ENCODE results near the gene UQCC3. TPM values are rescaled to one million over a fixed set of nuclear protein-coding genes. Genes with fewer than 3 reads are reported as not detected.

The UQCC3 gene
- total and polyA plus RNA-seq, 3 donors from 2014 or later, result 4.2 to 8.1 (median 8.0) TPM

DNA sequence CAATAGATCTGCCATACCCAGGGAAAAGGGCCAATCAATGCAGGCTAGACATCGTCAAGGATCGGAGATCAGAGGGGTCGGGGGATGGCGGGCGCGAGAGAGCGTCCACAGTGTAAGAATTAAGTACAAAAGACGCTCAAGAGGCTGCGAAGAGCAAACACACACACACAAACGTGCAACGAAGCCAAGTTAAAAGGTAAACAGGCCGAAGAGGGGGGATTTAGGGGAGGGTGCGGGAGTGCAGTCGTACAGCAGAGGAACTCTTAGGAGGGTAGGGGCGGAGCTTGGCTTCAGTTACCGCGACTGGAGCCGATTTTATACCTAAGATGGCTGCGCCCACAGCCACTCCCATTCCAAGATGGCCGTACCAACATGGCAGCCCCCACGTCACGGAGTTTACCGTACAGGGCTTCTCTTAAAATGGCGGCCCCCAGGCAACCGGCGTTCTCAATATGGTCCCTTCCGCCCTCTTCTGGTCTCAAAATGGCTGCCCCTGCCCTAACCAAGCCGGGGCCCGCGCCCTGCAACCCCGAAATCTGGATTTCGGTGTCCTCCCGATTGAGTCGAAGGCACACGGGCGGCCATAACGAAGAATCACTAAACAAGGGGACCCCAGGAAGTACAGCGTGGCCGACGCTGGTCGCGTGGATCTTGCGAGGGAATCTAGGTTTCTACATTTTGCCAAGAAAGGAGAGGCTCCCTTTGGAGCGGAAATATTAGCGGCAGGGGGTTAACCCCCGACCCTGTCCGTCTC, 38.0 kb downstream of the UQCC3 start:
- peak; percentile 99 for DNase-seq
- no peak for TF ChIP-seq POLR2A (IDR thresholded peaks at IDR 0.05)
- TF ChIP-seq, protein P1, sequence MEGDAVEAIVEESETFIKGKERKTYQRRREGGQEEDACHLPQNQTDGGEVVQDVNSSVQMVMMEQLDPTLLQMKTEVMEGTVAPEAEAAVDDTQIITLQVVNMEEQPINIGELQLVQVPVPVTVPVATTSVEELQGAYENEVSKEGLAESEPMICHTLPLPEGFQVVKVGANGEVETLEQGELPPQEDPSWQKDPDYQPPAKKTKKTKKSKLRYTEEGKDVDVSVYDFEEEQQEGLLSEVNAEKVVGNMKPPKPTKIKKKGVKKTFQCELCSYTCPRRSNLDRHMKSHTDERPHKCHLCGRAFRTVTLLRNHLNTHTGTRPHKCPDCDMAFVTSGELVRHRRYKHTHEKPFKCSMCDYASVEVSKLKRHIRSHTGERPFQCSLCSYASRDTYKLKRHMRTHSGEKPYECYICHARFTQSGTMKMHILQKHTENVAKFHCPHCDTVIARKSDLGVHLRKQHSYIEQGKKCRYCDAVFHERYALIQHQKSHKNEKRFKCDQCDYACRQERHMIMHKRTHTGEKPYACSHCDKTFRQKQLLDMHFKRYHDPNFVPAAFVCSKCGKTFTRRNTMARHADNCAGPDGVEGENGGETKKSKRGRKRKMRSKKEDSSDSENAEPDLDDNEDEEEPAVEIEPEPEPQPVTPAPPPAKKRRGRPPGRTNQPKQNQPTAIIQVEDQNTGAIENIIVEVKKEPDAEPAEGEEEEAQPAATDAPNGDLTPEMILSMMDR (IDR thresholded peaks at IDR 0.05), result no peak
- WGBS, 2 donors, result 1 to 3% methylated on average over 31 to 47 of the region's 47 CpGs
- no peaks in the 10 kb centered on the region for H3K27me3 ChIP-seq
- H3K4me1 ChIP-seq, result peaks cover 44% of the 10 kb centered on the region
- H3K36me3 ChIP-seq (ENCODE audit: low read depth, missing control alignments), result no peaks in the 10 kb centered on the region
- H3K27ac ChIP-seq, result peak overlapping the region; percentile 80 to 99
- peak overlapping the region; percentile 59 to 64 for H3K4me3 ChIP-seq
- no peaks in the 10 kb centered on the region for H3K9me3 ChIP-seq
- intact Hi-C loops (cut with DNase I; ENCODE audit: low total_unique reads), result no loop called here

DNA sequence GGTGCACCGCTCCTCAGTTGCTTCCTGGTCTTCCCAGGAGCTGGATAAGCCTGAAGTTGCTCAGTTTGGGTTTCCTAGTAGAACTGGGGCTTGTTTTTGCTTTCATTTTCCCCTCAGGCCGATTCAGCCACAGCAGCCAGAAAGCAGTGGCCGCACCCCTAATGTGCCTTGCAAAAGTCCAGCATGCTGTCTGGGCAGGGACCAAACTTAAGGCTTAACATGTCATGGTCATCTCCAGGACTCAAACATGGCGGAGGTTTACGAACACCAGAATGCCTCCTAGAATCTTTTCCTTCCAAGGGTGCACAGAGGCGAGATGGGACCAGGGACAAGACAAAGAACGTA, 38.5 kb downstream of the UQCC3 start:
- H3K27me3 ChIP-seq, result no peaks in the 10 kb centered on the region
- peaks cover 44% of the 10 kb centered on the region for H3K4me1 ChIP-seq
- DNase-seq, result peak; percentile 51
- peak overlapping the region; percentile 59 to 64 for H3K4me3 ChIP-seq
- no peaks in the 10 kb centered on the region for H3K36me3 ChIP-seq (ENCODE audit: low read depth, missing control alignments)
- peak overlapping the region; percentile 80 to 99 for H3K27ac ChIP-seq
- H3K9me3 ChIP-seq, result no peaks in the 10 kb centered on the region
- intact Hi-C loops (cut with DNase I; ENCODE audit: low total_unique reads), result no loop called here
- WGBS, 2 donors, result 34 to 37% methylated on average over 7 of the region's 7 CpGs
- TF ChIP-seq, protein P1 (IDR thresholded peaks at IDR 0.05), result no peak
- TF ChIP-seq POLR2A (IDR thresholded peaks at IDR 0.05), result no peak

DNA sequence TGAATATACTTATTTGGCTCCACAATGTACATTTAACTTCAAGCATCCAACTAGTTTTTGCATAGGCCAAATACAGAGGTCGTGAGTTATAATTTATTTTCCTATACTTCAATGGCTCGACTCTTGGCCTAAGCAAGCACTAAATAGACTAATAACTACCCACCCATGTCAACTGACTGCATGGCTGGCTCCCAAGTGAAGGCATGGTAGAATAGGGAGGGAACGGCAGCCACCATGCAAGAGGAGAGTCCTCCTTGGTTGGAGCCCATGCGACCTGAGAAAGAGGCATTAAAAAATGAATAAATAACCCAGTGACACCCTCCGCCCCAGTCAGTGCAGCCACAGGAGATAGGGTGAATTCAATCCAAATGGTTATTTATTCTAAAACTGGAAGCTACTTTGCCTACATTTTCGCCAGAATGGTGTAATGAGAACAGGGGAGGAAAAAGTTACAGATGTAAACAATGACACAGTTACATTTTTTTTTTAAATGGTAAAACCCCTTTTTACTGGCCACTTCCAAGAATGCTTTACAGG, 40.9 kb downstream of the UQCC3 start:
- no peak overlapping the region for H3K27ac ChIP-seq
- no peaks in the 10 kb centered on the region for H3K36me3 ChIP-seq (ENCODE audit: low read depth, missing control alignments)
- no peak overlapping the region for H3K4me3 ChIP-seq
- H3K4me1 ChIP-seq, result peaks cover 26% of the 10 kb centered on the region
- 74 to 86% methylated on average over 6 of the region's 6 CpGs for WGBS, 2 donors
- no peaks in the 10 kb centered on the region for H3K27me3 ChIP-seq
- intact Hi-C loops (cut with DNase I; ENCODE audit: low total_unique reads), result no loop called here
- no peaks in the 10 kb centered on the region for H3K9me3 ChIP-seq
- DNase-seq, result no peak
- TF ChIP-seq POLR2A (IDR thresholded peaks at IDR 0.05), result no peak
- TF ChIP-seq, protein P1 (IDR thresholded peaks at IDR 0.05), result no peak

DNA sequence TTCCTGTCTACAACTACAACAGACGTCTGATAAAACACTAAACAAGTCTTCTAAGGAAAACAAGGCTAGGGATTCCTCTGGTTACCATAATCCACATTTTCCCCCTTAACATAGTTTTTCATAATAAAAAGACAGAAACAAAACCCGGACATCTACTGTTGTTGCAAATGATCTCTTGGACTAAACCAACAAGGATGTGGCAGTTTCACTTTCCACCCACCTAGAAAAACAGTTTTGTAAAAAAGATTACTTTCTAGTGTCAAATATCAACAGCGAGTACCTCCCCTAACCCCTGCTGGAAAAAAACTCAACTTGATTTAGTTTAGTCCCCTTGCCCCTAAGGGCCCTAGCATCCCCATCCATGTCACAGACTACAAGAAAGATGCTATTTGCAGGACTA, 41.4 kb downstream of the UQCC3 start:
- DNase-seq, result no peak
- H3K27me3 ChIP-seq, result no peaks in the 10 kb centered on the region
- TF ChIP-seq, protein P1 (IDR thresholded peaks at IDR 0.05), result no peak
- no peak for TF ChIP-seq POLR2A (IDR thresholded peaks at IDR 0.05)
- H3K27ac ChIP-seq, result no peak overlapping the region
- H3K4me1 ChIP-seq, result peaks cover 21% of the 10 kb centered on the region
- H3K36me3 ChIP-seq (ENCODE audit: low read depth, missing control alignments), result no peaks in the 10 kb centered on the region
- 64 to 75% methylated on average over 3 of the region's 3 CpGs for WGBS, 2 donors
- intact Hi-C loops (cut with DNase I; ENCODE audit: low total_unique reads), result no loop called here
- no peak overlapping the region for H3K4me3 ChIP-seq
- H3K9me3 ChIP-seq, result no peaks in the 10 kb centered on the region

DNA sequence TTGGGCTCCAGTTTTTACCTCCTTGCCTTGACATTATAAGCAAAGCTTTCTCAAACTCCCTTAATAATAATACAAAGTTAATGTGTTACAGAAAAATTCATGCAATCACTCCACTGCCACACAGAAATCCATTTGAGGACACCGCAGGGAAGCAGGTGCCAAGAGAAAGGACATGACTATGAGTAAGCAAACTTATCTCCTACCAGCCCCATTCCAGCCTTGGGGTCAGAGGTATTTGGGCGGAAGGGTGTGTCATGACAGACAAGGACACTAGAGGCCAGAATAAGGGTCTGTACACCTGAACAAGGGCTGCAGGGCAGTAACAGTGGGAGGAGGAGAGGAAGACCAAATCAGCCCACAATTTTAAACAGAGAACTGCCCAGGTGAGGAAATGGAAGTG, 41.9 kb downstream of the UQCC3 start:
- 81 to 83% methylated on average over 2 of the region's 2 CpGs for whole genome bisulfite sequencing, 2 donors
- H3K9me3 ChIP-seq, result no peaks in the 10 kb centered on the region
- no peak for DNase-seq
- no peak overlapping the region for H3K27ac ChIP-seq
- H3K4me3 ChIP-seq, result no peak overlapping the region
- H3K4me1 ChIP-seq, result peaks cover 16% of the 10 kb centered on the region
- no peak for TF ChIP-seq POLR2A (IDR thresholded peaks at IDR 0.05)
- TF ChIP-seq, protein P1 (IDR thresholded peaks at IDR 0.05), result no peak
- no peaks in the 10 kb centered on the region for H3K36me3 ChIP-seq (ENCODE audit: low read depth, missing control alignments)
- H3K27me3 ChIP-seq, result no peaks in the 10 kb centered on the region
- intact Hi-C loops (cut with DNase I; ENCODE audit: low total_unique reads), result no loop called here

All from testis (tissue), 3 donors.